ENCODE measurements around the gene PGRMC2. TPM values are rescaled to one million over a fixed set of nuclear protein-coding genes. Genes with fewer than 3 reads are reported as not detected.

The PGRMC2 gene
- total and polyA plus RNA-seq, 4 experiments from 2014 or later, result 16.5 to 49.6 (median 32.0) TPM

GRCh38 chr4:128309585-128309984 lies 22.0 kb upstream of the PGRMC2 start:
- no peaks in the 10 kb centered on the region for H3K36me3 ChIP-seq (ENCODE audit: insufficient read depth, low read length)
- no peak overlapping the region for H3K27ac ChIP-seq (ENCODE audit: low read depth, low read length)
- peaks cover 4 to 17% of the 10 kb centered on the region in 2 donors for H3K36me3 Mint-ChIP-seq
- no peaks in the 10 kb centered on the region for H3K4me1 ChIP-seq (ENCODE audit: insufficient read depth, low read length)
- no peaks in the 10 kb centered on the region for H3K9me3 Mint-ChIP-seq
- CTCF ChIA-PET (ENCODE audit: partially characterized antibody), result no interaction called here
- H3K4me3 Mint-ChIP-seq, result no peak overlapping the region
- H3K4me1 Mint-ChIP-seq, result peaks cover 0 to 1% (median 0%) of the 10 kb centered on the region in 4 donors
- POLR2A ChIA-PET (ENCODE audit: partially characterized antibody), result no interaction called here
- intact Hi-C loops (cut with micrococcal nuclease), result no loop called here
- no peaks in the 10 kb centered on the region for H3K27me3 ChIP-seq (ENCODE audit: insufficient read depth, low read length)
- no peak for DNase-seq
- H3K4me3 ChIP-seq (ENCODE audit: low read length in 2 of 2), result no peak overlapping the region
- H3K9me3 ChIP-seq (ENCODE audit: control insufficient read depth in 1 of 2, low read length in 2 of 2), result no peaks in the 10 kb centered on the region
- H3K27ac Mint-ChIP-seq, result no peak overlapping the region
- H3K27me3 Mint-ChIP-seq, result no peaks in the 10 kb centered on the region

GRCh38 chr4:128308986-128309385 lies 21.4 kb upstream of the PGRMC2 start:
- DNase-seq, result no peak
- Histone ChIP-seq H3K36me3 (ENCODE audit: insufficient read depth, low read length) (no peaks in the 10 kb centered on the region), H3K27ac (ENCODE audit: low read depth, low read length) (no peak overlapping the region), H3K9me3 (ENCODE audit: control insufficient read depth in 1 of 2, low read length in 2 of 2) (no peaks in the 10 kb centered on the region), H3K27me3 (ENCODE audit: insufficient read depth, low read length) (no peaks in the 10 kb centered on the region), H3K4me3 (ENCODE audit: low read length in 2 of 2) (no peak overlapping the region), H3K4me1 (ENCODE audit: insufficient read depth, low read length) (no peaks in the 10 kb centered on the region)
- peaks cover 0 to 1% (median 0%) of the 10 kb centered on the region in 4 donors for H3K4me1 Mint-ChIP-seq
- intact Hi-C loops (cut with micrococcal nuclease), result no loop called here
- POLR2A ChIA-PET (ENCODE audit: partially characterized antibody), result no interaction called here
- no peak overlapping the region for H3K4me3 Mint-ChIP-seq
- CTCF ChIA-PET (ENCODE audit: partially characterized antibody), result no interaction called here
- no peak overlapping the region for H3K27ac Mint-ChIP-seq
- peaks cover 4 to 17% of the 10 kb centered on the region in 2 donors for H3K36me3 Mint-ChIP-seq
- H3K27me3 Mint-ChIP-seq, result no peaks in the 10 kb centered on the region
- no peaks in the 10 kb centered on the region for H3K9me3 Mint-ChIP-seq

DNA sequence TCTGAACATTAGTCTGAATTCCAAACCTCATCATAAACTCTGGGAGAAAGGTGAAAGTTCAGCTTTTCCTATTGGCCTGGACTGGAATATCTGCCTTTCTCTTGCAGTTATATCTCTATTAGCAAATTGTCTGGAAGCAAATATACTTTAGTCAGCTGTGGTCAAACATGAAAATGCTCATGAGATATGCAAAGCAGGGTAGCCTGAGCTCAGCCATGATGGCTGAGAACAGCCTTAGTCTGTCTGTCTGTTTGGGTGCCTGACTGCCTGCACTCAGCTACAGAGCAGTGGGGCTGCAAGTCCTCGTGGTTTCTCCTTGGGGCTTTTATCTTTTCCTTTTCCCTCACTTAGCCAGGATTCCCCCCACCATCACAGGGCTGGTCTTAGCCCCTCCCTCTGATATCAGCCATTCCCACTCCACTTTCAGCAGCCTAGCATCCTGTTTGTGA lies 19.5 kb upstream of the PGRMC2 start:
- ChIA-PET CTCF (ENCODE audit: partially characterized antibody) (no interaction called here), POLR2A (ENCODE audit: partially characterized antibody) (no interaction called here)
- Mint-ChIP-seq H3K9me3 (no peaks in the 10 kb centered on the region), H3K36me3 (peaks cover 3 to 16% of the 10 kb centered on the region in 2 donors), H3K27ac (peak overlapping the region in 2 of 7 donors; percentile 33 to 36), H3K4me1 (peaks cover 0 to 1% (median 0%) of the 10 kb centered on the region in 4 donors), H3K4me3 (no peak overlapping the region), H3K27me3 (no peaks in the 10 kb centered on the region)
- Histone ChIP-seq H3K4me3 (ENCODE audit: low read length in 2 of 2) (no peak overlapping the region), H3K27ac (ENCODE audit: low read depth, low read length) (no peak overlapping the region), H3K36me3 (ENCODE audit: insufficient read depth, low read length) (no peaks in the 10 kb centered on the region), H3K4me1 (ENCODE audit: insufficient read depth, low read length) (no peaks in the 10 kb centered on the region), H3K27me3 (ENCODE audit: insufficient read depth, low read length) (no peaks in the 10 kb centered on the region), H3K9me3 (ENCODE audit: control insufficient read depth in 1 of 2, low read length in 2 of 2) (no peaks in the 10 kb centered on the region)
- intact Hi-C loops (cut with micrococcal nuclease), result no loop called here
- DNase-seq, result no peak

- H3K4me1 ChIP-seq (ENCODE audit: insufficient read depth, low read length), result no peaks in the 10 kb centered on the region
- no peak for DNase-seq
- H3K4me3 ChIP-seq (ENCODE audit: low read length in 2 of 2), result no peak overlapping the region
- H3K9me3 ChIP-seq (ENCODE audit: control insufficient read depth in 1 of 2, low read length in 2 of 2), result no peaks in the 10 kb centered on the region
- Mint-ChIP-seq H3K4me3 (no peak overlapping the region), H3K27me3 (no peaks in the 10 kb centered on the region), H3K27ac (no peak overlapping the region), H3K36me3 (peaks cover 5 to 18% of the 10 kb centered on the region in 2 donors), H3K4me1 (peaks cover 0 to 1% (median 0%) of the 10 kb centered on the region in 4 donors), H3K9me3 (no peaks in the 10 kb centered on the region)
- no peak overlapping the region for H3K27ac ChIP-seq (ENCODE audit: low read depth, low read length)
- POLR2A ChIA-PET (ENCODE audit: partially characterized antibody), result no interaction called here
- intact Hi-C loops (cut with micrococcal nuclease), result no loop called here
- CTCF ChIA-PET (ENCODE audit: partially characterized antibody), result no interaction called here
- H3K36me3 ChIP-seq (ENCODE audit: insufficient read depth, low read length), result no peaks in the 10 kb centered on the region
- no peaks in the 10 kb centered on the region for H3K27me3 ChIP-seq (ENCODE audit: insufficient read depth, low read length)
These were observed 18.3 kb upstream of the PGRMC2 start for GRCh38 chr4:128305942-128306341.

- Histone ChIP-seq H3K36me3 (ENCODE audit: insufficient read depth, low read length) (no peaks in the 10 kb centered on the region), H3K27ac (ENCODE audit: low read depth, low read length) (no peak overlapping the region), H3K4me3 (ENCODE audit: low read length in 2 of 2) (no peak overlapping the region), H3K27me3 (ENCODE audit: insufficient read depth, low read length) (no peaks in the 10 kb centered on the region), H3K9me3 (ENCODE audit: control insufficient read depth in 1 of 2, low read length in 2 of 2) (no peaks in the 10 kb centered on the region), H3K4me1 (ENCODE audit: insufficient read depth, low read length) (no peaks in the 10 kb centered on the region)
- Mint-ChIP-seq H3K4me3 (no peak overlapping the region), H3K36me3 (peaks cover 5 to 22% of the 10 kb centered on the region in 2 donors), H3K4me1 (peaks cover 0 to 1% (median 0%) of the 10 kb centered on the region in 4 donors), H3K9me3 (no peaks in the 10 kb centered on the region), H3K27me3 (no peaks in the 10 kb centered on the region), H3K27ac (no peak overlapping the region)
- ChIA-PET POLR2A (ENCODE audit: partially characterized antibody) (no interaction called here), CTCF (ENCODE audit: partially characterized antibody) (no interaction called here)
- intact Hi-C loops (cut with micrococcal nuclease), result no loop called here
- no peak for DNase-seq
These were observed 16.4 kb upstream of the PGRMC2 start for GRCh38 chr4:128303986-128304385.

- H3K9me3 Mint-ChIP-seq, result no peaks in the 10 kb centered on the region
- ChIA-PET CTCF (ENCODE audit: partially characterized antibody) (no interaction called here), POLR2A (ENCODE audit: partially characterized antibody) (no interaction called here)
- no peaks in the 10 kb centered on the region for H3K27me3 Mint-ChIP-seq
- intact Hi-C loops (cut with micrococcal nuclease), result no loop called here
- H3K4me1 Mint-ChIP-seq, result peaks cover 0 to 1% (median 0%) of the 10 kb centered on the region in 4 donors
- Histone ChIP-seq H3K4me3 (ENCODE audit: low read length in 2 of 2) (no peak overlapping the region), H3K4me1 (ENCODE audit: insufficient read depth, low read length) (no peaks in the 10 kb centered on the region), H3K27ac (ENCODE audit: low read depth, low read length) (no peak overlapping the region), H3K9me3 (ENCODE audit: control insufficient read depth in 1 of 2, low read length in 2 of 2) (no peaks in the 10 kb centered on the region), H3K27me3 (ENCODE audit: insufficient read depth, low read length) (no peaks in the 10 kb centered on the region), H3K36me3 (ENCODE audit: insufficient read depth, low read length) (no peaks in the 10 kb centered on the region)
- no peak overlapping the region for H3K27ac Mint-ChIP-seq
- peaks cover 9 to 27% of the 10 kb centered on the region in 2 donors for H3K36me3 Mint-ChIP-seq
- H3K4me3 Mint-ChIP-seq, result no peak overlapping the region
- no peak for DNase-seq
These were observed 15.8 kb upstream of the PGRMC2 start for GRCh38 chr4:128303405-128303785.

DNA sequence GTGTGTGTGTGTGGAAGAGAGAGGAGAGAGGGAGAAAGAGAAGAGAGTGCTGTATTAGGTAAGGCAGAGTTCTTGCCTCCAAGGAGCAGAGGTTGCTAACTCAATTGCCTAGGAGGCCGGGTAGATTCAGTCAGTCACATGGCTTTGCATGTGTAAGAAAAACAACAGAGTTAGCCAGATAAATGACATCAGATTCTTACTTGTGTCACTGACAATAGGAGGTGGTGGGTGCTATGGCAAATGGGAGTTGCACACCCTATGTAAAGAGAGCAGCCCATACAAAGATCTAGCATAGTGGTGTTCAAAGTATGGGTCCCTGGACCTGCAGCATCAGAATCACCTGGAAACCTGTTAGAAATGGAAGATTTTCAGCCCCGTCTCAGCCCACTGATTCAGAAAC lies 14.4 kb upstream of the PGRMC2 start:
- H3K36me3 ChIP-seq (ENCODE audit: insufficient read depth, low read length), result no peaks in the 10 kb centered on the region
- Mint-ChIP-seq H3K9me3 (no peaks in the 10 kb centered on the region), H3K27ac (no peak overlapping the region), H3K27me3 (no peaks in the 10 kb centered on the region), H3K36me3 (peaks cover 10 to 31% of the 10 kb centered on the region in 2 donors), H3K4me1 (no peaks in the 10 kb centered on the region), H3K4me3 (no peak overlapping the region)
- ChIA-PET POLR2A (ENCODE audit: partially characterized antibody) (no interaction called here), CTCF (ENCODE audit: partially characterized antibody) (no interaction called here)
- no peak for DNase-seq
- H3K9me3 ChIP-seq (ENCODE audit: control insufficient read depth in 1 of 2, low read length in 2 of 2), result no peaks in the 10 kb centered on the region
- H3K4me1 ChIP-seq (ENCODE audit: insufficient read depth, low read length), result no peaks in the 10 kb centered on the region
- no peak overlapping the region for H3K4me3 ChIP-seq (ENCODE audit: low read length in 2 of 2)
- intact Hi-C loops (cut with micrococcal nuclease), result no loop called here
- no peak overlapping the region for H3K27ac ChIP-seq (ENCODE audit: low read depth, low read length)
- H3K27me3 ChIP-seq (ENCODE audit: insufficient read depth, low read length), result no peaks in the 10 kb centered on the region

DNA sequence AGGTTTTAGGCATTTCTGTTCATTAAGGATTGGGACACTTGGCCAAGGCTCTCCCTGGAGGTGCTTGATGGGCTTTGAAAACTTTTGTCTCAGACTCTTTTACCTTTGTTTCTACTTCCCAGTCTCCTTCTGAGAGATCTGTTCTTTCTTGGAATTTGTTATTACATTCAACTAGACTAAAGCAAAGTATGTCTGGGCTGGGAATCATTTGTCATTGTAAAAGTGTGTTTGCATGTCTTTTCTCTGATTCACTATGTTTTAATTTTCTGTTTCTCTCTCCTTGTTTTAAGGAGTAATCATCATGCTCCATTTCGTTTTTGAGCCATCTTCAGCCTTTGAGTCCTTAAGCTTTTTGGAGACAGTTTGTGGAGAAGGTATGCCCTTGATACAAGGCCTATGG lies 12.2 kb upstream of the PGRMC2 start:
- no peak for DNase-seq
- Mint-ChIP-seq H3K36me3 (peaks cover 10 to 34% of the 10 kb centered on the region in 2 donors), H3K27ac (no peak overlapping the region), H3K4me1 (no peaks in the 10 kb centered on the region), H3K4me3 (no peak overlapping the region), H3K27me3 (no peaks in the 10 kb centered on the region), H3K9me3 (no peaks in the 10 kb centered on the region)
- Histone ChIP-seq H3K4me3 (ENCODE audit: low read length in 2 of 2) (no peak overlapping the region), H3K27me3 (ENCODE audit: insufficient read depth, low read length) (no peaks in the 10 kb centered on the region), H3K27ac (ENCODE audit: low read depth, low read length) (no peak overlapping the region), H3K9me3 (ENCODE audit: control insufficient read depth in 1 of 2, low read length in 2 of 2) (no peaks in the 10 kb centered on the region), H3K4me1 (ENCODE audit: insufficient read depth, low read length) (no peaks in the 10 kb centered on the region), H3K36me3 (ENCODE audit: insufficient read depth, low read length) (no peaks in the 10 kb centered on the region)
- intact Hi-C loops (cut with micrococcal nuclease), result no loop called here
- POLR2A ChIA-PET (ENCODE audit: partially characterized antibody), result no interaction called here
- CTCF ChIA-PET (ENCODE audit: partially characterized antibody), result no interaction called here
